GM12878 (cell line): ENCODE measurements around the gene G3BP1. TPM values are rescaled to one million over a fixed set of nuclear protein-coding genes. Genes with fewer than 3 reads are reported as not detected.
A peak's percentile ranks its signal among the peaks of the same experiment; 100 is the strongest.

Experiments
- CBX5 ChIP-seq: sonication (generic); IDR thresholded peaks from 2 replicates; pipeline ENCODE4 v1.6.1; 2016; ENCODE audit warnings: low read depth, moderate library complexity, mild to moderate bottlenecking, inconsistent platforms
- CREM ChIP-seq: IDR thresholded peaks from 2 replicates; pipeline ENCODE4 v1.6.1; 2014; ENCODE audit warnings: antibody characterized with exemption, low read depth
- EGR1 ChIP-seq, 2 experiments: IDR thresholded peaks; 1 replicate in 1 of 2; 2 replicates in 1 of 2; pipeline ENCODE4 v1.6.1; 2011 to 2012; ENCODE audit warnings: low read depth in 2 of 2, low read length in 2 of 2, borderline replicate concordance in 1 of 2, mild to moderate bottlenecking in 1 of 2, moderate library complexity in 1 of 2
- ESRRA ChIP-seq: IDR thresholded peaks from 2 replicates; pipeline ENCODE4 v1.6.1; 2012; ENCODE audit warnings: mild to moderate bottlenecking, low read length, improper control_type of control experiment
- FOXK2 ChIP-seq: fragments of 450-650 bp; IDR thresholded peaks from 2 replicates; pipeline ENCODE4 v1.6.1; 2017; ENCODE audit warnings: mild to moderate bottlenecking, moderate library complexity
- HDAC2 ChIP-seq: fragments of 200-600 bp; sonication (generic); IDR thresholded peaks from 2 replicates; pipeline ENCODE4 v1.6.1; 2017
- MXI1 ChIP-seq: fragments of 150-350 bp; IDR thresholded peaks from 2 replicates; pipeline ENCODE4 v1.6.1; 2011; ENCODE audit warnings: low read depth, mild to moderate bottlenecking, inconsistent platforms, low read length, improper control_type of control experiment
- MYB ChIP-seq: fragments of 150-350 bp; IDR thresholded peaks from 2 replicates; pipeline ENCODE4 v1.6.1; 2014; ENCODE audit warnings: mild to moderate bottlenecking, low read depth, low read length, borderline replicate concordance
- NRF1 ChIP-seq: conservative IDR thresholded peaks from 2 replicates; pipeline ENCODE4 v1.6.1; 2011; ENCODE audit warnings: mild to moderate bottlenecking, low read depth, low read length, improper control_type of control experiment
- POU2F2 ChIP-seq: IDR thresholded peaks from 3 replicates; pipeline ENCODE4 v1.6.1; 2011; ENCODE audit warnings: low read depth, mild to moderate bottlenecking, low read length, borderline replicate concordance
- RAD21 ChIP-seq: IDR thresholded peaks from 2 replicates; pipeline ENCODE4 v1.6.1; 2011; ENCODE audit warnings: mild to moderate bottlenecking, low read depth, low read length, moderate library complexity; ENCODE audit not compliant: insufficient read depth
- SIX5 ChIP-seq: IDR thresholded peaks from 2 replicates; pipeline ENCODE4 v1.6.1; 2011; ENCODE audit warnings: mild to moderate bottlenecking, low read depth, low read length, moderate library complexity; ENCODE audit not compliant: severe bottlenecking
- SMARCA5 ChIP-seq: fragments of 450-650 bp; IDR thresholded peaks from 2 replicates; pipeline ENCODE4 v1.6.1; 2017; ENCODE audit warnings: mild to moderate bottlenecking
- TBL1XR1 ChIP-seq: IDR thresholded peaks from 2 replicates; pipeline ENCODE4 v1.6.1; 2012; ENCODE audit warnings: low read depth, low read length, improper control_type of control experiment
- YY1 ChIP-seq: IDR thresholded peaks from 2 replicates; pipeline ENCODE4 v1.6.1; 2011; ENCODE audit warnings: low read depth, mild to moderate bottlenecking, low read length
- ZBED1 ChIP-seq: IDR thresholded peaks from 2 replicates; pipeline ENCODE4 v1.6.1; 2016; ENCODE audit warnings: borderline replicate concordance
- ZNF274 ChIP-seq: IDR thresholded peaks from one replicate; pipeline ENCODE4 v1.8.0; 2011; ENCODE audit not compliant: insufficient read length, insufficient read depth
- polyA plus RNA-seq, 11 experiments: library from polyadenylated mRNA; depleted of rRNA in 4 of 11; unstranded in 6 of 11; stranded (reverse) in 5 of 11; fragments of >200 nt; fragmentation: Nextera tagmentation in 4 of 11; fragmentation: Illumina TruSeq in 1 of 11; extraction: Ambion mirVana in 4 of 11; extraction: Trizol in 1 of 11; gene quantifications; 1 replicate in 1 of 11; 2 replicates in 10 of 11; pipeline versions ENCODE4 v1.2.1 to v1.2.3, GENCODE V29; 2011 to 2016; ENCODE audit warnings: inconsistent platforms in 2 of 11, missing spikeins in 2 of 11, low read depth in 1 of 11
- total RNA-seq, 4 experiments: library from RNA; depleted of rRNA in 3 of 4; stranded (reverse); fragments of >200 nt in 3 of 4; fragmentation: Illumina TruSeq in 1 of 4; extraction: Trizol in 1 of 4; gene quantifications; 2 replicates each; pipeline versions ENCODE4 v1.2.1 to v1.2.3, GENCODE V29; 2013 to 2021
- TF ChIP-seq, protein P1 (sequence below): fragments of 450-650 bp; IDR thresholded peaks from 2 replicates; pipeline ENCODE4 v1.6.1; 2017; ENCODE audit warnings: borderline replicate concordance
- TF ChIP-seq, protein P2 (sequence below): fragments of 450-650 bp; IDR thresholded peaks from 2 replicates; pipeline ENCODE4 v1.6.1; 2016; ENCODE audit warnings: mild to moderate bottlenecking, moderate library complexity, borderline replicate concordance
- TF ChIP-seq, protein P3 (sequence below): IDR thresholded peaks from 2 replicates; pipeline ENCODE4 v1.6.1; 2012; ENCODE audit warnings: mild to moderate bottlenecking, low read depth, low read length
- TF ChIP-seq, protein P4 (sequence below): IDR thresholded peaks from 2 replicates; pipeline ENCODE4 v1.6.1; 2012; ENCODE audit warnings: low read depth, low read length, improper control_type of control experiment

The G3BP1 gene
- total and polyA plus RNA-seq, 10 of the 15 experiments (the other 5 are each of a cell fraction or from before 2014, with no cell fraction given), result 49.7 to 438 (median 148) TPM

DNA sequence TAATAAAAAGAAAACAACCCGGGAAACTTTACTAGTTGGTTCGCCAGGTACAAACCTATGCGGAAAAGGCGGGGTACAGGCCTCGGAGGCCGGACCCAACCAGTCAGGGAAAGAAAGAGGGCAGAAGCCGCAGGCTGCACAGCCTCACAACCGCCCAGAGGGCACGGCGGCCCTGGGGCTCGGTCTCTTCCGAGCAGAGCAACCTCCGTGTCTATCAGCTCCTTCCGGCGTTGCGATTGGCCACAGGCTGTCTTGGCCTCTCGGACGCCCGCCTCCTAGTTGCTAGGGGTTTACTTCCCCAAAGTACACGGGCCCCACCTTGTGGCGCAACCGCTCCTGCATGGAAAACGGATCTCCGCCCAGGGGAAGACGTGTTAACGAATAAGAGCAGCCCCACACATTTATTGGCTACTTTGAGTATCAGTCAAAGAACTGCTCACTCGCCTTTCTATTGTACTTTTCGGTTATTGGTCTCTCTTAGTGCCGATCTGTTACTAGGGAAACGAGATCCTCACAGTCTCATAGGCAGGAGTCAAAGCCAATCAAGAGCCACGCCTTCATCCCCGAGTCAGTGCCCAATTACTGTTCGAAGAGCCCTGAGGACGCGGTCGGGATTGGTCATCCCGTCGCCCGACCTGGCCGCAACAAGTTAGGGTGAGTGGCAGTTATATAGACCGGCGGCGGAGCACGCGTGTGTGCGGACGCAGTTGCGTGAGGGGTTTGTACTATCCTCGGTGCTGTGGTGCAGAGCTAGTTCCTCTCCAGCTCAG, at the start of gene G3BP1 (continued):
- TF ChIP-seq, protein P1, sequence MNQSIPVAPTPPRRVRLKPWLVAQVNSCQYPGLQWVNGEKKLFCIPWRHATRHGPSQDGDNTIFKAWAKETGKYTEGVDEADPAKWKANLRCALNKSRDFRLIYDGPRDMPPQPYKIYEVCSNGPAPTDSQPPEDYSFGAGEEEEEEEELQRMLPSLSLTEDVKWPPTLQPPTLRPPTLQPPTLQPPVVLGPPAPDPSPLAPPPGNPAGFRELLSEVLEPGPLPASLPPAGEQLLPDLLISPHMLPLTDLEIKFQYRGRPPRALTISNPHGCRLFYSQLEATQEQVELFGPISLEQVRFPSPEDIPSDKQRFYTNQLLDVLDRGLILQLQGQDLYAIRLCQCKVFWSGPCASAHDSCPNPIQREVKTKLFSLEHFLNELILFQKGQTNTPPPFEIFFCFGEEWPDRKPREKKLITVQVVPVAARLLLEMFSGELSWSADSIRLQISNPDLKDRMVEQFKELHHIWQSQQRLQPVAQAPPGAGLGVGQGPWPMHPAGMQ, result no peak
- TF ChIP-seq HDAC2, result 0 out of 2 replicates have a peak, but pooled peaks have one; percentile 33
- TF ChIP-seq, protein P2, sequence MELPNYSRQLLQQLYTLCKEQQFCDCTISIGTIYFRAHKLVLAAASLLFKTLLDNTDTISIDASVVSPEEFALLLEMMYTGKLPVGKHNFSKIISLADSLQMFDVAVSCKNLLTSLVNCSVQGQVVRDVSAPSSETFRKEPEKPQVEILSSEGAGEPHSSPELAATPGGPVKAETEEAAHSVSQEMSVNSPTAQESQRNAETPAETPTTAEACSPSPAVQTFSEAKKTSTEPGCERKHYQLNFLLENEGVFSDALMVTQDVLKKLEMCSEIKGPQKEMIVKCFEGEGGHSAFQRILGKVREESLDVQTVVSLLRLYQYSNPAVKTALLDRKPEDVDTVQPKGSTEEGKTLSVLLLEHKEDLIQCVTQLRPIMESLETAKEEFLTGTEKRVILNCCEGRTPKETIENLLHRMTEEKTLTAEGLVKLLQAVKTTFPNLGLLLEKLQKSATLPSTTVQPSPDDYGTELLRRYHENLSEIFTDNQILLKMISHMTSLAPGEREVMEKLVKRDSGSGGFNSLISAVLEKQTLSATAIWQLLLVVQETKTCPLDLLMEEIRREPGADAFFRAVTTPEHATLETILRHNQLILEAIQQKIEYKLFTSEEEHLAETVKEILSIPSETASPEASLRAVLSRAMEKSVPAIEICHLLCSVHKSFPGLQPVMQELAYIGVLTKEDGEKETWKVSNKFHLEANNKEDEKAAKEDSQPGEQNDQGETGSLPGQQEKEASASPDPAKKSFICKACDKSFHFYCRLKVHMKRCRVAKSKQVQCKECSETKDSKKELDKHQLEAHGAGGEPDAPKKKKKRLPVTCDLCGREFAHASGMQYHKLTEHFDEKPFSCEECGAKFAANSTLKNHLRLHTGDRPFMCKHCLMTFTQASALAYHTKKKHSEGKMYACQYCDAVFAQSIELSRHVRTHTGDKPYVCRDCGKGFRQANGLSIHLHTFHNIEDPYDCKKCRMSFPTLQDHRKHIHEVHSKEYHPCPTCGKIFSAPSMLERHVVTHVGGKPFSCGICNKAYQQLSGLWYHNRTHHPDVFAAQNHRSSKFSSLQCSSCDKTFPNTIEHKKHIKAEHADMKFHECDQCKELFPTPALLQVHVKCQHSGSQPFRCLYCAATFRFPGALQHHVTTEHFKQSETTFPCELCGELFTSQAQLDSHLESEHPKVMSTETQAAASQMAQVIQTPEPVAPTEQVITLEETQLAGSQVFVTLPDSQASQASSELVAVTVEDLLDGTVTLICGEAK, result peak; percentile 91
- TF ChIP-seq TBL1XR1, result peak; percentile 16; the same call in 1 of the 2 replicates
- TF ChIP-seq ZBED1, result no peak
- peak in 1 of 2 experiments; percentile 25; a peak in 1 of 3 replicates for TF ChIP-seq EGR1 (IDR thresholded peaks at IDR 0.05; ENCODE audit: borderline replicate concordance in 1 of 2, low read depth in 2 of 2, low read length in 2 of 2)
- peak; percentile 85; the same call in 1 of the 2 replicates for TF ChIP-seq CREM
- no peak for TF ChIP-seq MYB
- TF ChIP-seq ESRRA, result 0 out of 2 replicates have a peak, but pooled peaks have one; percentile 19
- TF ChIP-seq NRF1, result peak; percentile 30
- no peak for TF ChIP-seq FOXK2
- no peak; the same call in 1 of the 2 replicates for TF ChIP-seq SMARCA5
- TF ChIP-seq POU2F2, result peak; percentile 94
- peak; percentile 5; the same call in 1 of the 2 replicates for TF ChIP-seq CBX5
- peak; percentile 67 for TF ChIP-seq RAD21
- TF ChIP-seq MXI1, result peak; percentile 88; the same call in 1 of the 2 replicates
- TF ChIP-seq ZNF274, result no peak
- peak; percentile 82 for TF ChIP-seq YY1
- TF ChIP-seq, protein P3, sequence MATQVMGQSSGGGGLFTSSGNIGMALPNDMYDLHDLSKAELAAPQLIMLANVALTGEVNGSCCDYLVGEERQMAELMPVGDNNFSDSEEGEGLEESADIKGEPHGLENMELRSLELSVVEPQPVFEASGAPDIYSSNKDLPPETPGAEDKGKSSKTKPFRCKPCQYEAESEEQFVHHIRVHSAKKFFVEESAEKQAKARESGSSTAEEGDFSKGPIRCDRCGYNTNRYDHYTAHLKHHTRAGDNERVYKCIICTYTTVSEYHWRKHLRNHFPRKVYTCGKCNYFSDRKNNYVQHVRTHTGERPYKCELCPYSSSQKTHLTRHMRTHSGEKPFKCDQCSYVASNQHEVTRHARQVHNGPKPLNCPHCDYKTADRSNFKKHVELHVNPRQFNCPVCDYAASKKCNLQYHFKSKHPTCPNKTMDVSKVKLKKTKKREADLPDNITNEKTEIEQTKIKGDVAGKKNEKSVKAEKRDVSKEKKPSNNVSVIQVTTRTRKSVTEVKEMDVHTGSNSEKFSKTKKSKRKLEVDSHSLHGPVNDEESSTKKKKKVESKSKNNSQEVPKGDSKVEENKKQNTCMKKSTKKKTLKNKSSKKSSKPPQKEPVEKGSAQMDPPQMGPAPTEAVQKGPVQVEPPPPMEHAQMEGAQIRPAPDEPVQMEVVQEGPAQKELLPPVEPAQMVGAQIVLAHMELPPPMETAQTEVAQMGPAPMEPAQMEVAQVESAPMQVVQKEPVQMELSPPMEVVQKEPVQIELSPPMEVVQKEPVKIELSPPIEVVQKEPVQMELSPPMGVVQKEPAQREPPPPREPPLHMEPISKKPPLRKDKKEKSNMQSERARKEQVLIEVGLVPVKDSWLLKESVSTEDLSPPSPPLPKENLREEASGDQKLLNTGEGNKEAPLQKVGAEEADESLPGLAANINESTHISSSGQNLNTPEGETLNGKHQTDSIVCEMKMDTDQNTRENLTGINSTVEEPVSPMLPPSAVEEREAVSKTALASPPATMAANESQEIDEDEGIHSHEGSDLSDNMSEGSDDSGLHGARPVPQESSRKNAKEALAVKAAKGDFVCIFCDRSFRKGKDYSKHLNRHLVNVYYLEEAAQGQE, result peak; percentile 34; the same call in 1 of the 2 replicates
- TF ChIP-seq SIX5, result no peak
- TF ChIP-seq, protein P4, sequence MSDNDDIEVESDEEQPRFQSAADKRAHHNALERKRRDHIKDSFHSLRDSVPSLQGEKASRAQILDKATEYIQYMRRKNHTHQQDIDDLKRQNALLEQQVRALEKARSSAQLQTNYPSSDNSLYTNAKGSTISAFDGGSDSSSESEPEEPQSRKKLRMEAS, result peak; percentile 90
